NCI-H524 (cell line): Measurements from ENCODE around the gene NPC1.
"Not testable (repeated sequence)": the region's sequence is repeated elsewhere in the genome, so short reads cannot be mapped to it uniquely, and the experiment has no call there.

Experiments used
- DNase-seq, 2 experiments: peaks; one replicate each; lab custom pipeline; 2025; lab: John Stamatoyannopoulos, UW

The NPC1 gene

DNA sequence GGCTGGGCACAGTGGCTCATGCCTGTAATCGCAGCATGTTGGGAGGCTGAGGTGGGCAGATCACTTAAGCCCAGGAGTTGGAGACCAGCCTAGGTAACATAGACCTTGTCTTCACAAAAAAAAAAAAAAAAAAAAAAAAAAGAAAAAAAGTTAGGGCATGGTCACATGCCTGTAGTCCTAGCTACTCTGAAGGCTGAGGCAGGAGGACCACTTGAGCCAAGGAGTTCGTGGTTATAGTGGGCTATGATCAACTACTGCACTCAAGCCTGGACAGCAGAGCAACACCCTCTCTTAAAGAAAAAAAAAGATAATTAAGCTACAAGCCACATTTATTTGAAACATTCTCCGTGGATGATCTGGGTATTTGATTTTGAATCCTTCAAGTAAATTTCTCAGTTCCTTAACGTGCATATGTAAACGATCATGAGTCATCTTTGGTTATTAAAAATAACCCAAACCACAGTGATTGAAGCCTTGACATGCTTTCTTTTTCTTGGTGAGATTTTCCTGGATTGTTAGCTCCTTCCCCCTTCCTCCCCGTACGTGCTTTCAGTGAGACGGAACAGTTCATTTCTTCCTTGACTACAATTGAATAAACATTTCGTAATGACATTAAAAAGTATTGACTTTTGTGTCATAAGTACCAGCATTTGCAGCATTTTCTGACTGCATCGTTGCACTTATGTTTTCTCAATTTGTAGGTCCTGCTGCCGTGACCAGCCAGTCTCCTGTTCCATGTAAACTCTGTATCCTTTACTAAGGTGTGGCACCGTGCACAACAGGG is 62.7 kb downstream of the NPC1 start:
- DNase-seq = no peak

DNA sequence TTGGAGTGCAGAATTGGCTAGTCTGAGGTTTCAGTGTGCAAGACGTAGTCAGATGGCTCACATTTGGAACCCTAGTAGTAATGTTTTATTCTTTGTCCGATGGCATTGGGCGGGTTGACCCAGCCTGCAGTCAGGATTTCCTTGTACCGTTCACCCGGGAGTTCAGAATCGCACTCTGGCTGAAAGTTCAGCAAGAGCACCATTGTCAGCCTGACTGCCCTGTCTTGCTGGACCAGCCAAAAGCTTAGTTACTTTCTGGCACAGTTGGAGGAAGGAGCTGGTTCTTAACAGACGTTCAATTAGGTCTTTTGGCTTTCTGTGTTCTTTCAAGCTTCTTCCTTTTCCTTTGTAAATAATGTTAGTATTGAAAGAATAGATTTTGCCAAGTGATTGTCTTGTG is 64.4 kb downstream of the NPC1 start:
- DNase-seq = no peak

DNA sequence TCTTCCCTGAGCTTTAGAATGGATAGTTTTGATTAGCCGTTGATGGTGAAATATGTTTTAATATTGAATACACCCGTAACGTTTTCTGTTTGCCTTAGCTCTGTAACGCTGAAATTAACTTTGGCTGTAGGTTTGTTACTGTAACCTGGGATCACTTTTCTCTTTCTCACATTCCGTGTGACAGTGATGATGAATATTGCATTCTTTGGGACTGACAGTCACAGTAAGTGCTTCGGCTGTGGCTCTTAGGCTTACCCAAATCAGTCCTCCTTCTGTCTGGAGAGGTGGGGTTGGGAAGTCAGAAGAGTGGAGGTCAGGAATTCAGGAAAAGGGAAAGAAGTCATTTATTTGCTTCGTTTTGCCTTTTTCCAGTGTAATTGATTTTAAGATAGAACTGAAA is 65.0 kb downstream of the NPC1 start:
- DNase-seq = no peak

DNA sequence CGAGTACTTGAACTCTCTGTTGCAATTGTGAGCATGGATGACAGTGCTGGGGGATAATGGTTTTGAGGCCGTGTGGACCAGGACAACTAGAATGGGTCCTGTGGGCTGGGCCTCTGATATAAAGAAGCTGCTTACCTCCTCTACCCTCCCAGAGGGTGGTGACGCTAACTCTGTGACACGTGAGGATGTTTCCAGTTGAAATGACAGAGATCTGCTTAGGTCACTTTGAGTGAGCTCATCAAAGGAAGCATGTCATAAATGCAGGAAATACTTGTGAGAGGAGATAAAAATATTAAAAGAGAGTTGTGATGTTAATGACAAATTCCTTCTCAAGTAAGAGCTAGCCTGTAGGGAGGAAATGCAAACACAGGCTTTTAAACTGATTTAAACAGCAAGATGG is 66.6 kb downstream of the NPC1 start:
- DNase-seq = no peak

DNA sequence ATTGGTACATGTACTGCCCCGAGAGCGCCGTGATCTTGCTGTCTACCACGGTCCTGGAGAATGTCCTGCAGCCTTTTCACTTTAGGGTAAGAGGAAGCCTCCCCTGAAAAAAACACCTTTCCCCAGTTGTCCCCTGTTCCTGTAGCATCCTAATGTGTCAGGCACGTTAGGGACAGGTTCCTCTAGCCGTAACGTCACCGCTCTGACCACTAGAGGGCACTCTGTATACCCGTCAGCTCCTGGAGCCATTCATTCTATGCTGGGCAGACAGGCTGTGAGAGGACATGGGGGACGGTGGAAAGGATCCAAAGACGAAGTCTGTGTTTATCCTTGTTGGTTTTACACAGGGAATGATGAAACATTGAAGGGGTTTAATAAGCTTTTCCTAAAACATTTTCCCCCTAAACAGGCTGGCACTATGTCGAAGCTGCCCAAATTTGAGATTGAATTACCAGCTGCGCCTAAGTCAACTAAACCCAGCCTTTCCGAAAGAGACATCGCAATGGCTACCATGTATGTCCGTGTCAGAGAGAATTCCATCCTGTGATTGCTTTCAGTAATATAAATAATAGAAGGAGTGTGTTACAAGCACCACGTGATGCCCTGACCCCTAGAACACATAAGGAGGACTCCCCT is 70.3 kb downstream of the NPC1 start:
- DNase-seq = peak in 1 of 2 experiments; percentile 75

DNA sequence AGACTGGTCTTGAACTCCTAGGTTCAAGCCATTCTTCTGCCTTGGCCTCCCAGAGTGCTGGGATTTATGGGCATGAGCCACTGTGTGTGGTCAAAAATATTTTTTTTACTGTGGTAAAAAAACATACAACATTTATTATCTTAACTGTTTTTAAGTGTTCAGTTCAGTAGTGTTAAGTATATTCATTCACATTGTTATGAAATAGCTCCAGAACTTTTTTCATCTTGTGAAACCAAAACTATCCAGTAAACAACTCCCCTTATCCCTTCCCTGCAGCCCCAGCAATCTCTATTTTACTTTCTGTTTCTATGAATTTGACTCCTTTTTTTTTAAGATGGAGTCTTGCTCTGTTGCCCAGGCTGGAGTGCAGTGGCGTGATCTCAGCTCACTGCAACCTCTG is 73.7 kb downstream of the NPC1 start:
- no peak for DNase-seq

DNA sequence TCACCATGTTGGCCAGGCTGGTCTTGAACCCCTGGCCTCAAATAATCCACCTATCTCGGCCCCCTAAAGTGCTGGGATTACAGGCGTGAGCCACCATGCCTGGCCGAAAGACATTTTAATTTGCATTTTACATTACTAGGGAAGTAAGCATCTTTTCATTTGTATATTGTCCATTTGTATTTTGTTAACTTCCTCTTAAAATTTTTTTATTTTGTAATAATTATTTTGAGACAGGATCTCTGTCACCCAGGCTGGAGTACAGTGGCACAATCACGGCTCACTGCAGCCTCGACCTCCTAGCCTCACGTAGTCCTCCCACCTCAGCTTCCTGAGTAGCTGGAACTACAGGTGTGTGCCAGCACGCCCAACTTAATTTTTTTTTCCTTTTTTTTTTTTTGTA is 74.1 kb downstream of the NPC1 start:
- DNase-seq = not testable (repeated sequence)

DNA sequence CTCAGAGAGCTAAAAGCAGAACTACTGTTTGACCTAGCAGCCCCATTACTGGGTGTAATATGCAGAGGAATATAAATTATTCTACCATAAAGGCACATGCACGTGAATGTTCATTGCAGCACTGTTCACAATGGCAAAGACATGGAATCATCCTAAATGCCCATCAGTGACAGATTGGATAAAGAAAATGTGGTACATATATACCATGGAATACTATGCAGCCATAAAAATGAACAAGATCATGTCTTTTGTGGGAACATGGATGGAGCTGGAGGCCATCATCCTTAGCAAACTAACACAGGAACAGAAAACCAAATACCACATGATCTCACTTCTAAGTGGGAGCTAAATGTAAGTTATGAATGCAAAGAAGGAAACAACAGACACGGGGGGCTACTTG is 75.4 kb downstream of the NPC1 start:
- not testable (repeated sequence) for DNase-seq

DNA sequence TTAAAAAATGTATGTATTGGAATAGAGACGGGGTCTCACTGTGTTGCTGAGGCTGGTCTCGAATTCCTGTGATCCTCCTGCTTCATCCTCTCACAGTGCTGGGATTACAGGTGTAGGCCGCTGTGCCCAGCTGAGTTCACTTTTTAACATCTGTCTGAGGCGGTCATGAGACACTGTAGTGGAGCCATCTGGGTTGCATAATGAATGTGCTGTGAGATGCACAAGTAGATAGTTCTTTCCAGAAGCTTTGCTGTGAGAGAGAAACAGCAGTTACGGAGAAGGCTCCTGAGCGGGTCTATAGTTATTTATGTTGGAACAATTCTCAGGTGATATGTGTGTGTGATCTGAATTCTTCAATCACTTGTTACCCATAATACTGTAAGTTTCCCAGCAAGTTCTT is 79.9 kb downstream of the NPC1 start:
- no peak for DNase-seq

DNA sequence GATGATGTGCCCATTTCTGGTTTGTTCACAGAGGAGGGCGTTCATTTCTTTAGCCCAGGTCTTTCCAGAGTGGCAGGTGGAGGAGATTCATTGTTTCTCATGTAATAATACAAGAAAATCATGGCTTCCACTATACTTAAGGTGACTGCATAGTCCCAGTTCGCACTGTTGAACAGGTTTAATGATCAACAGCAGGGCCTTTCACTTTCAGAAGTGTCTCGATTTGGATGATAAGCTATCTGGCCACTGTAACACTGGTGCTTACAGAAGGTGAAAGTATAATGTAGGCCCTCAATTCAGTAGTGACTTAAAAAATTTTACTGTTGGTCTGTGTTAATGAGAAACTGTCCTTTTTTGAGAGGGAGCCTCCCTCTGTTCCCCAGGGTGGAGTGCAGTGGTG is 81.6 kb downstream of the NPC1 start:
- DNase-seq = no peak

DNA sequence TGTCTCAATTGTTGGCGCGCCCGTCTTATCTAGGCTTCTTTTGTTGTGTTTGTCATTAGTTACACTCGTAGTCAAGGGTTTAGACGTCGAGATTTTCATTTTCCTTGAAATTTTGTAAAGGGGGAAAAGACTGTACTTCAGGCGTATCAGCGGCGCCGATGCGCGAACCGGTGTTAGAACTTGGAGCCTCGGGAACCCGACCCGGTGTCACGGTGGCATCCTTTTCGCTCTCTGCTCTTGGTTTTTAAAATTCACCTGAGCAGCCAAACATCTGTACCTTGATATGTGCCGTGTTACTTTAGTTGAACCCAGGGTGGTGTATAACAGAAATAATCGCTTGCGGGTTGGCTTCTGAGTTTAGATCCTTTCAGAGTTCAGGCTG is 82.4 kb downstream of the NPC1 start:
- DNase-seq = peak in 1 of 2 experiments; percentile 17

DNA sequence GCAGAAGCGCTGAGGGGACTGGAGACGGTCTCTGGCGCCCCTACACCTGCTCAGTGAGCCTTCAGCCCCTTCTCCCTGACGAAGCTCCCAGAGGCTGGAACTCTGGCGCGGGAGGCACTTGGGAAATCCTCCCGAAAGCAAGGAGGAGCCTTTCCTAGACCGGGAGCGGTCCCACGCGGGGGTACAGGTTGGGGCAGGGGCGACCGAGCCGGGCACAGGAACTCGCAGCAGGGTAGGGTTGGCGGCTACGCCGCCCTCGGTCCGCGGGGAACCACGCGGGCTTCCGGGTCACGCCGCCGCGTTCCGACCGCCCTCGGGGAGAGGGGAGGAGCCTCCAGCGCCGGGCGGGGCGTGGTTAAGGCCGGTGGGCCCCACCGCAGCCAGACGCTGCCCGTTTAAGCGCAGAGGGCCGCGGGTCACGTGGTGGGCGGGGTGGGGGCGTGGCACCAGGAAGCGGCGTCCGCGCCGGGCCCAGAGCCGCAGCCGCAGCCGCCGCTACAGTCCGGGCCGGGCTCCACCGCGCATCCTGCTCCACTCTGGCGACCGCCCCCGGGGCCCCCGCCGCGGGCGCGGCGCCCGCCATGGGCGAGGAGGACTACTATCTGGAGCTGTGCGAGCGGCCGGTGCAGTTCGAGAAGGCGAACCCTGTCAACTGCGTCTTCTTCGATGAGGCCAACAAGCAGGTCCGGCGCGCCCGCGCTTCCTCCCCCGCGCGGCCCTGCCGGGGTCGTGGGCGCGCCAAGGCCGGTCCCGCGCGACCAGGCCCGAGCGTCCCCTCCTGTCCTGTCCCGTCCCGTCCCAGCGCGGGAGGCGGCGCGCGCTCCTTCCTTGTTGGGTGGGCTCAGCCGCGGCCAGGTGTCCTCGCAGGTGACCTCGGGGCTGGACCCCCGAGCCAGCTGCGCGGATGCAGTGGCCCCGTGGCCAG is 83.0 kb downstream of the NPC1 start, which contains the start of gene RMC1:
TSS of gene RMC1 (plus strand) at position 474 of the 925 bp plus-strand sequence. CDS start at position 582, 108 bp downstream.
- peak; percentile 78 to 90 for DNase-seq

DNA sequence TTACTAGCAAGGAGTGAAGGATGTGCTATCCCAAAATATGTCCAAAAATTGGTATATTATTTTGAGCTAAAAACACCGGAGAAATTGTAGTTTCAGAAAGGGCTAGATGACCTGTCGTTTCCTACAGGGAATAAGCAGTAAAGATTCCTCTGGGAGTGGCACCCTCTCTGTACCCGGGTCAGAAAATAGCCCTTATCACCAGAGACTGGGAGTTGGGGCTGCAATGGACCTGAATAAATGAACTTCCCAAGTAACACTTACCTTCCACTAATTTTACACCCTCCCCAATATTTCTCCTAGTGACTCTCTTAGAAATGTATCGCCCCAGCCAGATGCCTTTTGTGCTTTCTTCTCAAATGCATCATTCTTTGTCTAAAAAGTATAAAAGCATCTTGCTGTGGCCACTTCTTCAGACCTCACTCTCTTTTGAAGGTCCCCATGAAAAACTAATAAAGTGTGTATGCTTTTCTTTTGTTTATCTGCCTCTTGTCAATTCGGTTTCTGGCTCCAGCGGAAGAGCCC is 83.7 kb downstream of the NPC1 start:
- DNase-seq = peak in 1 of 2 experiments; percentile 34

DNA sequence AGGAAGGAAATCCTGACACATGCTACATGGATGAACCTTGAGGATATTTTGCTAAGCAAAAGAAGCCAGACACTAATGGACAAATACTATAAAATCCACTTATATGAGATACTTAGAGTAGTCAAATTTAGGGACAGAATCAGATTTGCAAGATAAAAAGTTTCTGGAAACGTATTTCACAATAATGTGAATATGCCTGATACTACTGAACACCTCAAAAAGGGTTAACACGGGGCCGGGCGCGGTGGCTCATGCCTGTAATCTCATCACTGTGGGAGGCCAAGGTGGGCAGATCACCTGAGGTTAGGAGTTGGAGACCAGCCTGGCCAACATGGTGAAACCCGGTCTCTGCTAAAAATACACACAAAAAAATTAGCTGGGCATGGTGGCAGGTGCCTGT is 84.7 kb downstream of the NPC1 start:
- no peak for DNase-seq

DNA sequence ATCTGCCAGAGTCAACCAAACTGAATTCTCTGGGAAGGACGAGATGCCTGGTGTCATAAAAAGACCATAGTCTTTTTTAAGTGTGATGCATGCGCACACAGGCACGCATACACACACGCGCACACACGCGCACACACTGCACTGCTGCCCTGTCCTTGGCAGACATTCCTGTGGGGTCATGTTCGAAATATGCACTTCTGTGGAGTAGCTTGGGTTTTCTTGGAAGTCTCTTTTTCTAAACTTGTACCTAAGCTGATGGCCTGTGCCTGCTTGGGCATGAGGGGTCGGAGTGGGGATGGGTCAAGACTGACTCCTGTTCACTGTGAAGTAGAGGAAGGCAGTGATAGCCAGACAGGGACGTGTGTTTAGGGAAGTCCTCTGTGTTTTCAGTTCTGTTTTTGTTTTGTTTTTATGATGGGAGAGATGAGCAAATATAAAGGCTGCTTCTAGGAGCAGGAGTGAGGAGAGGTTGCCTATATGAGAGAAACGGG is 87.0 kb downstream of the NPC1 start:
- no peak for DNase-seq

DNA sequence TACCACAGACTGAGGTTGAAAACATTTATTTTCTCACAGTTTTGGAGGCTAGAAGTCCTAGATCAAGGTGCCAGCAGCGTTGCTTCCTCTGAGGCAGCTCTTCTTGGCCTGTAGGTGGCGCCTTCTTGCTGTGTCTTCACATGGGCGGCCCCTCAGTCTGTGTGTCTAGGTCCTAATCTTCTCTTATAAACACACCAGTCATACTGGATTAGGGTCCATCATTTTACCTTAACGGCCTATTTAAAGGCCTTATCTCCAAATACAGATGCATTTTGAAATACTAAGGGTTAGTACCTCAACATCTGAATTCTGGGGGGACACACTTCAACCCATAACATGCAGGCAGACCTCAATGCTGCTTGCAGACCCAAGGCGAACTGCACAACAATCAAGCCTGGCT is 87.4 kb downstream of the NPC1 start:
- peak; percentile 43 to 69 for DNase-seq

DNA sequence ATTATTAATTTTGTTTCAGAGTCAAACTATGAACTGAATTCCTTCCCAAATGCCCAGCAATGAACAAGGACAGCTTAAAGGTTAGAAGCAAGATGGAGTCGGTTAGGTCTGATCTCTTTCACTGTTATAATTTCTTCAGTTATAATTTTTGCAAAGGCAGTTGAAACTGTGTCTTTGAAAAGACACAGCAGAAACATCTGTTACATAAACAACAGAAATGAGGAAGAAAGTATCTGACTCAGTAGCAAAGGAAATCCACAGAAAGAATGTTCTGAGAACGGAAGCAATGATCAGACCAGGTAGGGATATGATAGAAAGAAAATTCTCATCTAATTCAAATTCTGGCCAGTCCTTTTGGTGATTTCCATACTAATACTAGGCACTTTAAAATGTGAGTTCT is 88.2 kb downstream of the NPC1 start:
- no peak for DNase-seq

DNA sequence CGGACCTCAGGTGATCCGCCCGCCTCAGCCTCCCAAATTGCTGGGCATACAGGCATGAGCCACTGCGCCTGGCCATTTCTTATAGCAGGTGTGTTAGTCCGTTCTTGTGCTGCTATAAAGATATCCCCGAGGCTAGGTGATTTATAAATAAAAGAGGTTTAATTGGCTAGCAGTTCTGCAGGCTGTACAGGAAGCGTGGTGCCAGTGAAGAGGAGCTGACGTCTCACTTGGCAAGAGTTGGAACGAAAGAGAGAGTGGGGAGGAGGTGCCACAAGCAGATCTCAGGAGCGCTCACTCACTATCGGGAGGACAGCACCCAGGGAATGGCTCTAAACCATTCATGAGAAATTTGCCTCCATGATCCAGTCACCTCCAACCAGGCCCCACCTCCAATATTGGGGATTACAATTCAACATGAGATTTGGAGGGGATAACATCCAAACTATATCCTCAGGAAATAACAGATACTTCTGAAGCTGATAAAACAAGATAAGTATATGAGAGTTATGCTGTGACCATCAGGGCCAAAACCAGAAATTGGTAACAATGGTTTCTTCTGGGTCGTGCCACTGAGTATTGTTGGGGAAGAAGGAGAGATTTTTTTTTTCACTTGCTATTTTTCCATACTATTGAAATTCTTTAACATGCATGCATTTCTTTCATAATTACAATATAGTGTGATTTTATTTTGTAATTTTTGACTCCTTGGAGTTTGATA is 90.4 kb downstream of the NPC1 start:
- no peak for DNase-seq

DNA sequence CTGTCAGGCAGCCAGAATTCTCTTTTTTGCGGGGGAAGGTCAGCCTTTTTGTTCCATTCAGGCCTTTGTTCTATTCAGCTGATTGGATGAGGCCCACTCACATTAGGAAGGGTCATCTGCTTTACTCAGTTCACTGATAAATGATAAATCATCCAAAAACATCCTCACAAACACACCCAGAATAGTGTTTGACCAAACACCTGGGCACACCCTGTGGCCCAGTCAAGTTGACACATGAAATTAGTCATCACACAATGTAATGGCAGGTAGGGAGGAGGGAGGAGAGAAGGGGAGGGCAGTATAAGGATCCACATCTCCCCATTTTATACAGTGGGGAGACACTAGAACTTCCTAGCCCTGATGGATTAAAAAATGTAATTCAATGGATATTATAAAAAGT is 91.3 kb downstream of the NPC1 start:
- DNase-seq = no peak

DNA sequence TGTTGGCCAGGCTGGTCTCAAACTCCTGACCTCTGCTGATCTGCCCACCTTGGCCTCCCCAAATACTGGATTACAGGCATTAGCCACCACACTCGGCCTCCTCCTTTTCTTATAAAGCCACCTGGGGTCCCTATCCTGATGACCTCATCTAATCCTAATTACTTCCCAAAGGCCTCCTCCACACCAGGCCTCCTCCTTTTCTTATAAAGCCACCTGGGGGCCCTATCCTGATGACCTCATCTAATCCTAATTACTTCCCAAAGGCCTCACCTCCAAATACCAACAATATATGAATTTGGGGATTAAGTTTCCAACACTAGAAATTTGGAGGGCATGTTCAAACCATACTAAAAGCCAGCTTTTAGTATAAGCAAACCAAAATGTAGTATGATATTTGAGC is 92.7 kb downstream of the NPC1 start:
- peak; percentile 49 to 63 for DNase-seq

DNA sequence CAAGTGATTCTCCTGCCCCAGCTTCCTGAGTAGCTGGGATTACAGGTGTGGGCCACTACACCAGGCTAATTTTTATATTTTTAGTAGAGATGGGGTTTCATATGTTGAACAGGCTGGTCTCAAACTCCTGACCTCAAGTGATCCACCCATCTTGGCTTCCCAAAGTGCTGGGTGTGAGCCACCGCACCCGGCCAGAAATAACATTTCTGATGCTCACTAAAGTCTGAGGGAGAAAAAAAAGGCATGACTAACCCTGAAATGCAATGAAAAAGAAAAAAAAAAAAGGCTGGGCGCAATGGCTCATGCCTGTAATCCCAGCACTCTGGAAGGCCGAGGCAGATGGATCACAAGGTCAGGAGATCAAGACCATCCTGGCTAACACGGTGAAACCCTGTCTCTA is 96.7 kb downstream of the NPC1 start:
- DNase-seq = not testable (repeated sequence)
